GM19397 (cell line): ENCODE data around the gene PRDM13.

ENCODE experiments used
- ATAC-seq: cut with Tn5 transposase; IDR thresholded peaks from one replicate; pipeline ENCODE4 v1.9.1; 2021; ENCODE audit warnings: mild to moderate bottlenecking, moderate library complexity; ENCODE audit not compliant: unreplicated experiment

PRDM13 gene

DNA sequence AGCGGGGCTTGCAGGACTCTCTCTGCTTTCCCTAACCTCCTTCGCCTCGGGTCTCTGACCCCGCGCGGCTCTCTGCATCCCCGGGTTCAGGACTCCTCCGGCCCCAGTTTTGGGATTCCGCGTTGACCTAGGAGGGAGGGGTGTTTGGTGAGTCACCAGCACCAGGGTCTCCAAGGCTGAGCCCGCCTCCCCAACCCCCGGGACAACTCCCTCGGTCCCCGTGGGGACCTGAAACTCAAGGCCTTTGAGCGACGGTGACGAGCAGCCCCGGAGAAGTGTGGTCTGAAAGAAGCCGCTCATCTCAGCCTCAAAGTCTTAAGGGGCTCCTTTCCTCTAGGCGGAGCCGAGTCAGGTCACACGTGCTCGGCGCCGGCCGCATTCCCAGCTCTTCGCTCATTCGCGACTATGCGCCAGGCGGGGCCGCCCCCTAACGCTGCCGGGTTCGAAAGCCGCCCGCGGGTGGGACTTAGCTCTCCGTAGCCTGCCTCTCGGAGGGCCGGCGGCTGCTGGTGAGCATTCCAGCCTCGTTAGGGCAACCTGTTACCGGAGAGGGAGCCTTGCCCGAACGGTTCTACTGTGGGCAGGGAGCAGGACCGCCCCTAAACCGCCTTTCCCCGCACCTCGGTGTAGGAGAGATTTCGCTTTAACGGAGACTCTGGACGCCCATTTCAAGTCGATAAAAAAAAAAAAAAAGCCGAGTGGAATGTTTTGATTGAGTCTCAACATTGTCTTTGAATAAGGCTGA, 3.0 kb upstream of the PRDM13 start:
- no peak for ATAC-seq

DNA sequence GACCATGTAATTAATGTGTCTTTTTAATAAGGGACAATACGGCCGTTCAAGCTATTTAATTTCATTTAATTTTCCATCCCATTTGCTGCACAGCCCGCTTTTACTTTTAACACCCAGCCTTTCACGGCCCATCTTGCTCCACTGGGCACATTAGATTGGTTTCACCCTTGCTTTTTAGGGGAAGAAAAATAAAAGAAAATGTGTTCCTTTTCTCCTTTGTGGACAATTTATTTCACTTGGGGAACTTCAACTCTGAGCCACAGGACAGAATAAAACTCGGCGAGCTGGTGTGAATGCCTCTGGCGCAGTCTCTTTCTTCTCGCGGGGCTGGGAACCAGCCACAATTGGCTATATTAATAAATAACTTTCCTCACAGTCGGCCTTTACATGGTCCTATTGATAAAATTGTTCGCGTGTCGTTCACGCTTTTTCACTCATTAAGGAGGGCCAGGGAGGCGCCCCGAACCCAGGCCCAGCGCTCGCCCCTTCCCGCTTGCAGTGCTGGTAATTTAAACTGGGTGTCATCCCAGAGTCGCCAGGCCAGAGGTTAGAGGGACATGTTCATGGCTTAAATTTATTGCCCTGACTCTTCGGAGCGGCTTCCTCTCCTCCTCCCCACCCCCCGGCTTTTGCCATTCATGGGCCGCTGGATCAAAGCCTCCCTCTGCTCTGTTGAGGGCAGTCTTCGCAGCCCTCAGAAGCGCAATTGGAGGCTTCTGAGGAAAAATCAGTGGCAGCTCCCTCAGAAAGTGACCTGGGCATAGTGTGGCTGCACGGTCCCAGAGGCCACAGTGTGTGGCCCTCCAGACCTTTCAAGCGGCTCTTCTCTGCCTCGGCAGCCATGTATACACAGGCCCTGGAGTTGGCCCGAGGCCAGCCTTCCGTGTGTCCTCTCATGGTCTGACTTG, 2.2 kb upstream of the PRDM13 start:
- ATAC-seq = no peak

DNA sequence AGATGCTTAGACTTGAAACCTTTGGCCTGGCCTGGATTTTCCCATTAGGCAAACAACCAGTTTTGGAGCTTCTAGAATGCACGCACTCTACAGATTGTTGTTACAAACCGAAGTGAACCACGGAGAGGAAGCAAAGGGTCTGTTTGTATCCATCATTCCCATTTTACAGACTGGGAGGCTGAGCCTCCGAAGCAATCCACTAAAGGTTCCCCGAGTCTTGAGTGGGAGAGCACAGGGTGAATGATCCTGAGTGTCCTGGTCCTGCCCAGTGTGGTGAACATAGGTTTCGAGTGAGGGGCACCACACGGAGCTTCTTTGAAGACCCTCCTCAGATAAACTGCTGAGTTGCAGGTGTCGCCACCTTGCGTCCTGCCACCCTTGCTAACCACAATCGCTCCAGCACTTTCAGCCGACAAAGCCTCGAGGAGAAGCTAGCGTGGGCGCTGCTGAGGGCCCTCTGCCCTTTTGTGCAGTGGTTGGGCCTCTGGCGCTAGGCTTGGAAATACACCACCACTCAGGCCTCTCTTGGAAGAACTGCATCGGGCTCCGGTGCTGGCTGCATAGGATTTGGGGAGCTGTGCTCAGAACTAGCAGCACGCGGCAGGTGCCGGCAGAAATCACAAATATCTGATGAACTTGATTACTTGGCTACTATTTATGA, 1.4 kb upstream of the PRDM13 start:
- no peak for ATAC-seq

DNA sequence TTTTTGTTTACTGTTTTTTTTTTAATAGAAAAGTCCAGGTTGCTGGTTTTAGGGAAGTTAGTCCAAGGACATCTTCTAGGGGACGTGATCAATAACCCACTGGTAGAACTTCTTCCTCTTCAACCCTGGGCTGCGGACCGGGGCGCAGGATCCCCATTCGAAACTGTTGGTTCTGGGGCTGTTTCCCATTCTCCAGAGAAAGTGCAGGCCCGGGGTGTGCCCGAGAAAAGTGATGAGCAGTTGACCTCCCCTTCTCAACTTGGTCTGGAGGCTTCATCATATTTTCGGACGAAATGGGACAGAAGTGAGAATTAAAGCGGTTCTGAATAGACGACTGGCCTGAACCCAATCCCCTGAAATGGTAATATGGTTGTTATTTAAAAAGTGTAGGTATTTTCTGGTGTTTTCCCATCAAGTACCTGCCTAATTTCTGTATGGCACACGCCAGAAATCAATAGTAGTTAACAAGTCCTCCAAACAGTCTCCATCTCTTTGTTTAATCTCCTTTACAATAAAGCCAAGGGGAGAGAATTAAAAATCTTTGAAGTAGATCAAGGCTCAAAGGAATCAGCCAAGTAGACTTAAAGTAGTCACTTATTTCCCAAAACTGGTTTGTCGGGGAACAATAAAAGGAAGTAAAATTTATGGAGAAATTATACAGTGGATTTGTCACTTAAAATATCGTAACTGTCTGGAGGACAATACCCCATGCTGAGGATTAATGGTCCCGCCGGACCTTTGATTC, 550 bp upstream of the PRDM13 start:
- no peak for ATAC-seq

DNA sequence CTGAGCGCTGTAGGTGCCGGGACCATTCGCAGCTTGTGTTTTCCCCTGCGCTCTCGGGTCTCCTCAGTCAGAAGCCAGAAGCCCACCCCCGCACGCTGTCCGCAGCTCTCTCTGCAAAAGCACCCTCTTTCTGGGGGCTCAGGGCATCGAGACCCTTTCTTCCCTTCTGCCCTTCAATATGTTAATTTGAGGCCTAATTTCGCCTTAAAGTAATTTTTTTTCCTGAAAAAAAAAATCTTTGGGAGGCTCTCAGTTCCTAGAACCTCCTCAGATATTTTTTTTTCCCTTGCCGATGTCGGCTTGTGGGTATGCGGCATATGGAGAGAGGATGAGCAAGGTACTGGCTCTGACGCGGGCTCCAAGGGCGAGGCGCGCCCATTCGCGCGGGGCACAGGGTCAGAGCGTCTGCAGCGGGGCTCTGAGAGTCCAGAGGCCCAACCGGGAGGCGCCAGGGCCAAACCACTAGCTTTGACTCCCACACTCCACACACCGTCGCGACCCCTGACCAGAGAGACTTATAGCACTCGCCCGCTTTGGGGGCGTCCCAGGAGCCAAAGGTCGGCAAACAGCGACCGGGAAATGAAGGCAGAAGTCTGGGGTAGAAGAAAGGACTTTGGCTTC, 893 bp downstream of the PRDM13 start:
- ATAC-seq = no peak

DNA sequence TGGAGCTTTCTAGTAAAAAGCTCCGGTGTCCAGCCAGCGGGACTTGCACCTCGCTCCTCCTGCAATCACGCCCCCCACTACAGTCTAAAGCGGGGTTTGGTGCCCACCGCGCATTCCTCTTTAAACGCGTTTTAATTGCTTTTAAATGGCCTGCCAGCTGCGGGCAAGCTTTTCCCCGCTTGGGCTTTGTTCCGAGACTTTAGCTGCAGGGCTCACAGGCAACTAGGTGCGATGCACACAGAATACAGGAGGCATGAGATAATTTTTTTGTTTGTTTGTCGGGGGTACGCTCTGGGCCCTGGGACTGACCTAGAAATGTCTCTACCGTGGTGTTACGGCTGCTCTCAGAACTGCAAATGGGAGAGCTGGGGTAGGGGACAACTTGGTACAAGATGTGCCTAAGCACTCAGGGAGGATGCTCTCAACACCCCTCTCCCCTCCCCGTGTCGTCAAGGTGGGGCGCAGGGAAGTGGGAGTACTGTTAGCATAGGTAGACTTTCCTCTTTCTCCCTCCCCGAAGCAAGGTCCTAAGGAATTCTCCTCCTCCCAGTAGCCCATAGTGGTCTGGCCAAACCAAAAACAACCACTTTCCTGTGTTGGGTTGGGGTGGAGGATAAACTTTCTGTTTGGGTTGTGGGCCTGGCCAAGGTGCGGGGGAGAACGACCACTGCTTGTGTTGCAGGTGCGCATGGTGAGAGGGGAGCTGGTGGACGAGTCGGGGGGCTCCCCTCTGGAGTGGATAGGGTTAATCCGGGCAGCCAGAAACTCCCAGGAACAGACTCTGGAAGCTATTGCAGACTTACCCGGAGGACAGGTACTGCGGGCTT, 1.6 kb downstream of the PRDM13 start:
- ATAC-seq = no peak

DNA sequence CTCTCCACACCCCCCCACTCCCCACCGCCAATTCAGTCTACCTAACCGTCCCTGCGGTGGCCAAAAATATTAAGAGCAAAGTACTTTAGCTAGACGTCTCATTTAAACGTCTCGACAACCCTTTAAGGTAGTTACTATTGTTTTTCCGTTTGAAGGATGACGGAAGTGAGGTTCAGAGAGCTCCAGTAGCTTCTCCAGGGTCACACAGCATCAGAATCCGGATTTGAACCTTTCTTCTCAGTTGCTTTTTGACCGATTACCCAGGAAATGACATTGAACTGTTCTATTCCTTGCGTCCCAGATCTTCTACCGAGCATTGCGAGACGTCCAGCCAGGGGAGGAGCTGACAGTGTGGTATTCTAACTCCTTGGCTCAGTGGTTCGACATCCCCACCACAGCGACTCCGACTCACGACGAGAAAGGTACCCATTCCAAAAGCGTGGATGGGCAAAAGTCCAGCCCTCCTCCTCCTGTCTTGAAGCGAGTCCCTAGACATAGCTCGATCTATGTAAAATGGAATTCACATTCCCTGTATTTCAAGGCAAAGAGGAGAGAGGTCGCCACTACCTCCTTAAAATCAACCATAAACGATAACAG, 2.4 kb downstream of the PRDM13 start:
- no peak for ATAC-seq

DNA sequence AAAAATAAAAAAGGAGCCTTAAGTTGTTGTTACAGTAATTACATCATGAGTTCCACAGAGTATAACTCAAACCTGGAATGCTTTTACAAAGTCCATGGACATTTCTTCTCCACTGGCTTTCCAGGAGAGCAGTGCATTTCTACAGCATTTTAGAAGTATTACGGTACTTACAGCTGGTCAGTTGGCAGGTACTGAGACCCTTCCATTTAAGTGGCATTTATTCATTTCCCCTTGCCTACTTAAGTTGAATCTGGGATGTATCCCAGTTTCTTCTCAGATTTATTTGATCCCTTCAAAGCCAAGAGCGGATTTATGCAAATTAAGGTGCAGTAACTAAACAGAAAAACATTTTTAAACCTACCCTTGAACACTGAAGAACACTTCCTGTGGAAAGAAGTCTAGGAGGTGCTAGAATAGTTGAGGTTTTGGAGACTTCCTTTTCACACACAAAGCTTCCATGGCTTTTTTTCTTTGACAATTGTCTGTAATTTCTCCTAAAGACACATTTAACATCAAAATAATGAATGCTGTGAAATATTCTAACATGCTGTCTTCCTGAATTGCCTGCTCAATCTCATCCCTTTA, 3.4 kb downstream of the PRDM13 start:
- ATAC-seq = no peak

DNA sequence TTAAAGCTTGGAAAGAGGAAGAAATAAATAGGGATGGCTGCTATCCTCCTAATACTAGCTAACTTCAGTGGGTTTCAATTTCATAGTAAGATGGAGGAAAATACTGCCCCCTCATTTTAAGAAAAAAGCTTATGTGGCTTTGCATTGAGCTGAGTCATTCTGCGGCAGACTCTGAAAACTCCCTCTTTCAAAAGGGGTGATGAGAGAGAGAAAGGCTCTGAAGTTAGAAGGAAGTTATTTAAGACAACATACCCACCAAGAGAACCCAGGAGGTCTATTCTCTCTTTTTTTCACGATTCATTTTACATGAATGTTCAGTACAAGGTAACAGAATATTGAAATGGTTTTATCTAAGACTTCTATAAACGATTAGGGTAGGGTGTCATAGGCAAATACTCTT, 4.5 kb downstream of the PRDM13 start:
- peak; percentile 26 for ATAC-seq

DNA sequence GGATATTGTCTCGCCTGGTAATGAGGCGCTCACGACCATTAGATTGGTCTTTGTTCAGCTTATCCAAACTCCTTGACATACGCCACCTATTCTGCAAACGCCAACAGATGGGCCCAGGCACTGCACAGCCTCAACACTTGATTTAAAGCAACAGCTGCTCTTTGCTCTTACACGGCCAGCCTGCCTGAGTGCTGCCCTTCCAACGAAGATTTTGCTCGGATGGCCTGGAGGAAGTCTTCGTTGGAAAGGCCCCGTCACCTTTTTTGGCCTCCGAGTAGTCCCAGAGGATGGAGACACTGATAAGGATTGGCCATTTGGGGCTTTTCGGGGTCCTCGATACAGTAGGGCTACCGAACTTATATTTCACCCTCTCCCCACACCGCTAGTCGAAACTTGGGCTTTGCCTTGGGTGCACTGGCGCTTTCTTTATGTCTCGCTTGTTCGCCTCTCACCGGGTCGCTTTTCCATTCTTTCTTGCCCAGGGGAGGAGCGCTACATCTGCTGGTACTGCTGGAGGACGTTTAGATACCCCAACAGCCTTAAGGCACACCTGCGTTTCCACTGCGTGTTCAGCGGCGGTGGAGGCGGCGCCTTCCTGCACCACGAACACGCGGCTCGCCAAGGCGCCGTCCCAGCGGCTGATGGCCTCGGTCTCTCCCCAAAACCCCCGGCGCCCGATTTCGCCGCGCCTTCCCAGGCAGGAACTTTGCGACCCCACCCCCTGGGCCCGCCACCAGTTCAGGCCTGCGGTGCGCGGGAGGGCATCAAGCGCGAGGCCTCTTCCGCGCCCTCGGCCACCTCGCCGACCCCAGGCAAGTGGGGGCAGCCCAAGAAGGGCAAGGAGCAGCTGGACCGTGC, 6.1 kb downstream of the PRDM13 start:
- peak; percentile 9 for ATAC-seq

DNA sequence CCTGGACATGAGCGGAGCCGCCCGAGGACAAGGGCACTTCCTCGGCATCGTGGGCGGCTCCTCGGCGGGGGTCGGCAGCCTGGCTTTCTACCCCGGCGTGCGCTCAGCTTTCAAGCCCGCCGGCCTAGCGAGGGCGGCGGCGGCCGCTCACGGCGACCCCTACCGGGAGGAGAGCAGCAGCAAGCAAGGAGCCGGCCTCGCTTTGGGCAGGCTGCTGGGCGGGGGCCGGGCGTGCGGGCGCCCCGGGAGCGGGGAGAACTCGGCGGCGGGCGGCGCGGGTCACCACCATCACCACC, 6.7 kb downstream of the PRDM13 start:
- ATAC-seq = peak; percentile 71

DNA sequence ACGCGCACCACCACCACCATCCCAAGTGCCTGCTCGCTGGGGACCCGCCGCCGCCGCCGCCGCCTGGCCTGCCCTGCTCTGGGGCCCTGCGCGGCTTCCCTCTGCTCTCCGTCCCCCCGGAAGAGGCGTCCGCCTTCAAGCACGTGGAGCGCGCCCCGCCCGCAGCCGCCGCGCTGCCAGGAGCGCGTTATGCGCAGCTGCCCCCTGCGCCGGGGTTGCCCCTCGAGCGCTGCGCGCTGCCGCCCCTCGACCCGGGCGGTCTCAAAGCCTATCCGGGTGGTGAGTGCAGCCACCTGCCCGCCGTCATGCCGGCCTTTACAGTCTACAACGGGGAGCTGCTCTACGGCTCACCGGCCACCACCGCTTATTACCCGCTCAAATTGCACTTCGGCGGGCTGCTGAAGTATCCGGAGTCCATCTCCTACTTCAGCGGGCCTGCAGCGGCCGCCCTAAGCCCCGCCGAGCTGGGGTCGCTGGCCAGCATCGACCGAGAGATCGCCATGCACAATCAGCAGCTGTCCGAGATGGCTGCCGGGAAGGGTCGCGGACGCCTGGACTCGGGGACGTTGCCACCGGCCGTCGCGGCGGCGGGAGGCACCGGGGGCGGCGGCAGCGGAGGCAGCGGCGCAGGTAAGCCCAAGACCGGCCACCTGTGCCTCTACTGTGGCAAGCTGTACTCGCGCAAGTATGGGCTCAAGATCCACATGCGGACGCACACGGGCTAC, 7.2 kb downstream of the PRDM13 start:
- peak; percentile 67 for ATAC-seq

DNA sequence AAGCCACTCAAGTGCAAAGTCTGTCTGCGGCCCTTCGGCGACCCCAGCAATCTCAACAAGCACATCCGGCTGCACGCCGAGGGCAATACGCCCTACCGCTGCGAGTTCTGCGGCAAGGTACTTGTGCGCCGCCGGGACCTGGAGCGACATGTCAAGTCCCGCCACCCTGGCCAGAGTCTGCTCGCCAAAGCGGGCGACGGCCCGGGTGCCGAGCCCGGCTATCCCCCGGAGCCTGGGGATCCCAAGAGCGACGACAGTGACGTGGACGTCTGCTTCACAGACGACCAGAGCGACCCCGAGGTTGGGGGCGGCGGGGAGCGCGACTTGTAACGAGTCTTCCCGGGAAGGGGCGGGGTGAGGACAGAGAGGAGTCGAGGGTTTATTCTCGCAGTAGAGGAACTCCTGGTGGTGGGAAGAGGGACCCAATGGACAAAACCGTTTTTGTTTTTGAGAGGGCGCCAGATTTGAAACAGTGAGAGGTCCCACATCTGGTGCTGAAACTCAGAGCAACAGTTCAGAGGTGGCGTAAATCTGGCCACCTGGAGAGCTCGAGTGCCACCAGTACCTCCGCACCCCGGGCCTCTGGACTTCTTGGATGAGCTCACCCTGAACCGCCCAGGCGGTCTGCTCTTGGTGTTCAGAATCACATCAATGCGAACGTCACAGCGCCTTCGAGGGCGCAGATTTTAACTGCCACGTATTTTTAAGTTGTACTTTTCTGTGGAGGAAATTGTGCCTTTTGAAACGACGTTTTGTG, 8.0 kb downstream of the PRDM13 start:
- peak; percentile 26 for ATAC-seq

DNA sequence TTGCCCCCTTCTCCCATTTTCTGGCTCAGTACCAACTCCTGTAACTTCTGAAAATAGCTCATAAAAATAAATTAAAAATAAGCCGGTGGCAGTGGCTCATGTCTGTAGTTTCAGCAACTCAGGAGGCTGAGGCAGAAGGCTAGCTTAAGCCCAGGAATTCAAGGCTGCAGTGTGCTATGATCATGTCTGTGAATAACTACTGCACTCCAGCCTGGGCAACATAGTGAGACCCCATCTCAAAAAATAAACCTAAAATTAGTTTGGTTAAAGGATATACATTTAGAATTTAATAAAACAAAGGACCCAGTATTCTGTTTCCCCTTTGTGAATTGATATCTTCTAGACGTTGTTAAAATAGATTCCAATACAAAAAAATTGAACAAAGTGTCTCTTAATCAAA, 10.5 kb downstream of the PRDM13 start:
- ATAC-seq = no peak

DNA sequence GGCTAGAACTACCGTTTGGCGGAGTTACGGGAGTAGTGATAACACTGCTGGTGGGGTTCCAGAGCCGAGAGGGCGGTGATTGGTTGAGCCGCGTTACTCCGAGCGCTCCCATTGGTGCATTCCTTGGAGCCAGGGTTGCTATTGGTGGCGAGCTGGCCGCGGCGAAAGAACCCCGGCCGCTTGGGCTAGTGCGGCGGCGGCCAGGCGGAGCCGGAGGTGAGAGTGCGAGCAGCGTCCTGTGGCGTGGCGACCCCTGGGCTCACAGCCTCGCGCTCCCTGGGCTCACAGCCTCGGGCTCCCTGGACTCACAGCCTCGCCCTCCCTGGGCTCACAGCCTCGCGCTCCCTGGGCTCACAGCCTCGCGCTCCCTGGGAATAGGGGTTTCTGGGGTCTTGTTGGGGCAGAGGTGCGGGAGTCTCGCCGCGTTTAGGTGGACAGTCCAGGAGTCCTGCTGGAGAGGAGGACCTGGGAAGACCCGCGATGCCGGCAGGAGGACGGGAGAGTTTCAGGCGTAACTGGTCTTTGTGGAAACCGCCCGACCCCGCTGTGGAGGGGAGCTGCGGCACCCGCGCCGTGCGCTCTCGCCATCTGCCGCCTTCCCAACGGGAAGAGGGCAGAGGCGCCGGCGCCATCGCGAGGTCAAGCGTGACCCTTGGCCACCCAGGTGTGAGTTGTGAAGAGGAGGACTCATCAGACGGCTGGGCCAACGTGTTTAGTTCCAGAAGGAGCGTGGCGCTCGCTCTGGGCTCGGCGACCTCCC, 12.2 kb downstream of the PRDM13 start:
- no peak for ATAC-seq

DNA sequence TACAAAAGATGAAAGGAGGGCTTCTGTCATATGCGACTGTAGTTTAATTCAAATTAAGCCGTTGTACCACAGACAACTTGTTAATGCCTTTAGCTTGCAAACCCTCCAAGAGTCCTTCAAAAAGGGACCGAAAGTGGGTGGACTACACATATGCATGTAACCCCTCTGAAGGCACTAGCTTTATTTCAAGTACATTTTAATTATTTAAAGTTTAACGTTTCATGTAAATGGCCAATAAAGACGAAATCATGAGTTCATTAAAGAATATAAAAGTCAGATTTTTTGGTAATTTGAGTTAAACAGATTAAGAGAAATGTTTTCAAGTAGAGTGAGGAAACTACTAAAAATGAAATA, 12.8 kb downstream of the PRDM13 start:
- no peak for ATAC-seq
